ENCODE data around the gene DPEP1. TPM values are rescaled to one million over a fixed set of nuclear protein-coding genes. Genes with fewer than 3 reads are reported as not detected.

The DPEP1 gene
- total RNA-seq, 2 donors from 2014 or later, result 0.16 TPM; not detected in 1

DNA sequence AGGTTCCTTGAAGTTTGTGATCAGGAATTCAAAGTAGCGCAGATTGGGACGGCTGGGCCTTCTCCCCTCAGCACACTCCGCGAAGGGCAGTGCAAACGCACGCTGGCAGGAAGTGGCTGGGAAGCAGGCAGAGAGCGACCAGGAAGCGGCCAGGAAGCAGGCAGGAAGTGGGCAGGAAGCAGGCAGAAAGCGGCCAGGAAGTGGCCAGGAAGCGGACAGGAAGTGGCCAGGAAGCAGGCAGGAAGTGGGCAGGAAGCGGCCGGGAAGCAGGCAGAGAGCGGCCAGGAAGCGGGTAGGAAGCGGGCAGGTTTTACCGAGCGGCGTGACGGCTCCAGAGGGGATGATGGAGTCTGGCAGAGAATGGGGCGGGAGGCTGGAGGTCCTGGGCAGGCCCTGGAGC, 3.2 kb downstream of the DPEP1 start:
- H3K27me3 ChIP-seq, result no peaks in the 10 kb centered on the region
- DNase-seq (ENCODE audit: low spot score), result no peak
- no peak overlapping the region for H3K27ac ChIP-seq
- no peak overlapping the region for H3K4me3 ChIP-seq
- TF ChIP-seq, protein P1, sequence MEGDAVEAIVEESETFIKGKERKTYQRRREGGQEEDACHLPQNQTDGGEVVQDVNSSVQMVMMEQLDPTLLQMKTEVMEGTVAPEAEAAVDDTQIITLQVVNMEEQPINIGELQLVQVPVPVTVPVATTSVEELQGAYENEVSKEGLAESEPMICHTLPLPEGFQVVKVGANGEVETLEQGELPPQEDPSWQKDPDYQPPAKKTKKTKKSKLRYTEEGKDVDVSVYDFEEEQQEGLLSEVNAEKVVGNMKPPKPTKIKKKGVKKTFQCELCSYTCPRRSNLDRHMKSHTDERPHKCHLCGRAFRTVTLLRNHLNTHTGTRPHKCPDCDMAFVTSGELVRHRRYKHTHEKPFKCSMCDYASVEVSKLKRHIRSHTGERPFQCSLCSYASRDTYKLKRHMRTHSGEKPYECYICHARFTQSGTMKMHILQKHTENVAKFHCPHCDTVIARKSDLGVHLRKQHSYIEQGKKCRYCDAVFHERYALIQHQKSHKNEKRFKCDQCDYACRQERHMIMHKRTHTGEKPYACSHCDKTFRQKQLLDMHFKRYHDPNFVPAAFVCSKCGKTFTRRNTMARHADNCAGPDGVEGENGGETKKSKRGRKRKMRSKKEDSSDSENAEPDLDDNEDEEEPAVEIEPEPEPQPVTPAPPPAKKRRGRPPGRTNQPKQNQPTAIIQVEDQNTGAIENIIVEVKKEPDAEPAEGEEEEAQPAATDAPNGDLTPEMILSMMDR (IDR thresholded peaks at IDR 0.05), result no peak
- H3K4me1 ChIP-seq, result no peaks in the 10 kb centered on the region
- H3K9me3 ChIP-seq, result no peaks in the 10 kb centered on the region
- H3K36me3 ChIP-seq, result no peaks in the 10 kb centered on the region

DNA sequence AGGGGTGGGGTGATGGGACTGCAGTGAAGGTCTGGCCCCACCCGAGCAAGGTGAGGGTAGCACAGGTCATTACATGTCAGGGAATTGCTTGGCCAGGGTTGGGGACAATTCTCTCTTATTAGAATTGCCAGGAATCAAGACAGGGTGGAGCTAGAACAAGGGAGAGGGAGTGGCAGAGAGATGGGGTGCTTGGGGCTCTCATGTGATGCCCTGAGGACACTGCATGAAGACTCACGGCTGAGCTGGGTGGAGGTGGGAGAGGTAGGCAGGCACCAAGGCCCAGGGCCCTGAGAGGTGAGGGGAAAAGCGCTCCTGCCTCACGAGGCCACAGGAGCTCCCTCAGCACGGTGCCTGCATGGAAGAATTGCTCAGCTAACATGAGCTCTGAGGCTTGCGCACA, 3.6 kb downstream of the DPEP1 start:
- DNase-seq (ENCODE audit: low spot score), result no peak
- Histone ChIP-seq H3K4me3 (no peak overlapping the region), H3K27me3 (no peaks in the 10 kb centered on the region), H3K9me3 (no peaks in the 10 kb centered on the region), H3K4me1 (no peaks in the 10 kb centered on the region), H3K36me3 (no peaks in the 10 kb centered on the region), H3K27ac (no peak overlapping the region)
- TF ChIP-seq, protein P1 (IDR thresholded peaks at IDR 0.05), result no peak

DNA sequence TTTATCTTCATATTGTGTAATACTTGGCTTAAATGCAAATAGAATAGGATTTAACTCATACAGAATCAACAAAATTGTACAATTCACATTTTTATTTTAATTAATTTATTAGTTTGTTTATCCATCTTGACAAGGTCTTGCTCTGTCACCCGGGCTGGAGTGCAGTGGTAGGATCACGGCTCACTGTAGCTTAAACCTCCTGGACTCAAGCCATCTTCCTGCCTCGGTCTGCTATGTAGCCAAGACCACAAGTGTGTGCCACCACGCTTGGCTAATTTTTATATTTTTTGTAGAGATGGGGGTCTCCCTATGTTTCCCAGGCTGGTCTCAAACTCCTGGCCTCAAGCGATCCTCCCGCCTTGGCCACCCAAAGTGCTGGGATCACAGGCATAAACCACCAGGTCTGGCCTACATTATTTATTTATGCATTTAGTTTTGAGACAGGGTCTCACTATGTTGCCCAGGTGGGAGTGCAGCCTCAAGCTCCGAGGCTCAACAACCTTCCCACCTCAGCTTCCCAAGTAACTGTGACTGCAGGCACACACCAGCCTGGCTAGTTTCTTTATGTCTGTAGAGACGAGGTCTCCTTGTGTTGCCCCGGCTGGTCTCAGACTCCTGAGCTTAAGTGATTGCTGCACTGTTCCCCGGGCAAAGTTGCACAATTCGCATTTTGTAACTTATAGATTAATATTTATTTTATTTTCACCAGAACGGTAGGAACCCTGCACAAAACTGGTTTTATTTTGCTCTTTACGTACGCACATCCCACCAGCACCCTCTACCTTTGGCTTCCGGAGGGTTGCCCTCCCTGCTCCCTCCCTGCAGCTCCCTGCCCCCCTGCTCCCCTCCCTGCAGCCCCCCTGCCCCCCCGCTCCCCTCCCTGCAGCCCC, 4.9 kb downstream of the DPEP1 start:
- Histone ChIP-seq H3K4me1 (no peaks in the 10 kb centered on the region), H3K9me3 (no peaks in the 10 kb centered on the region), H3K27ac (no peak overlapping the region), H3K27me3 (no peaks in the 10 kb centered on the region), H3K4me3 (no peak overlapping the region), H3K36me3 (no peaks in the 10 kb centered on the region)
- TF ChIP-seq, protein P1 (IDR thresholded peaks at IDR 0.05), result no peak
- no peak for DNase-seq (ENCODE audit: low spot score)

DNA sequence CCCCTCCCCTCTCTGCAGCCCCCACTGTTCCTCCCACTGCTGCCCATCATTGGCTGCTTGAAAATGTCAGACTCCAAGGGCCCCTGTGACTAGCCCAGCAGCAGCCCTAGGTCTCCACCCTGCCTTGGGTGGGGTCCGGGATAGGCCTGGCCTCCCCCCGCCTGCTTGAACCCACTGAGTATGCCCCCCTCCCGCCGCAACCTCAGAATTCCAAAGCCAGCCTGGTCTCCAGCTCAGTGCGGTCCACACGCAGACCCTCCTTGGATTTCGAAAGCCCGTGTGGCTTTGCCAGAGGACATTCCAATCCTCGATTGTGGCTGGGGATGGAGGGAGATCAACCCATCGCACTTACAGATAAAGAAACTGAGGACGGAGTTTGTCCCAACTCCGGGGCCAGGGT, 6.4 kb downstream of the DPEP1 start:
- TF ChIP-seq, protein P1 (IDR thresholded peaks at IDR 0.05), result no peak
- H3K27ac ChIP-seq, result no peak overlapping the region
- no peaks in the 10 kb centered on the region for H3K27me3 ChIP-seq
- DNase-seq (ENCODE audit: low spot score), result no peak
- no peaks in the 10 kb centered on the region for H3K4me1 ChIP-seq
- no peaks in the 10 kb centered on the region for H3K36me3 ChIP-seq
- no peak overlapping the region for H3K4me3 ChIP-seq
- no peaks in the 10 kb centered on the region for H3K9me3 ChIP-seq

DNA sequence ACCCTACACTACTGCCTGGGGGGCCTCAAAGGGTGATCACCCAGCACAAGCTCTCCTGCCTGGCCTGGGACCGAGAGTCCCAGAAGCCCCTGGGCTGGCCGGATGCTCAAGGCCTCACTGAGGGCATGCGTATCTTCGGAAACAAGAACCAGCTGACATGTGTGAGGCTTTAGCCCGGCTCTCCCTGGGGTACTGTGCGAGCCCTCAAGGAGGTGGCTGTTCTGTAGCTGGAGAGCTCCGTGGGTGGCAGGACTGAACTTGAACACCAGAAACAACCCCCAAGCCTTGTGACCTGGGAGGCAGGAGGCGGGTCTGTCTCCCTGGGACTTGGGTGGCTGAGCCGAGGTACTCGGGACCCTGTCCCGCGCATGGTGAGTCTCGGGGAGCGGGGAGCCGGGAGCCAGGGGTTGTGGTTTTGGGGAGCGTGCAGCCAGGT, 7.0 kb downstream of the DPEP1 start:
- TF ChIP-seq, protein P1 (IDR thresholded peaks at IDR 0.05), result no peak
- H3K4me1 ChIP-seq, result no peaks in the 10 kb centered on the region
- H3K4me3 ChIP-seq, result no peak overlapping the region
- no peaks in the 10 kb centered on the region for H3K27me3 ChIP-seq
- DNase-seq (ENCODE audit: low spot score), result no peak
- H3K9me3 ChIP-seq, result no peaks in the 10 kb centered on the region
- no peaks in the 10 kb centered on the region for H3K36me3 ChIP-seq
- no peak overlapping the region for H3K27ac ChIP-seq
